HG03575 (cell line): ENCODE data around the gene RNU6-9.
"Not testable (repeated sequence)": the region's sequence is repeated elsewhere in the genome, so short reads cannot be mapped to it uniquely, and the experiment has no call there.

Experiments used
- ATAC-seq: cut with Tn5 transposase; IDR thresholded peaks from one replicate; pipeline ENCODE4 v1.9.1; 2021; ENCODE audit not compliant: unreplicated experiment, insufficient number of reproducible peaks, low FRiP score; ENCODE audit errors: extremely low read depth

RNU6-9 gene

DNA sequence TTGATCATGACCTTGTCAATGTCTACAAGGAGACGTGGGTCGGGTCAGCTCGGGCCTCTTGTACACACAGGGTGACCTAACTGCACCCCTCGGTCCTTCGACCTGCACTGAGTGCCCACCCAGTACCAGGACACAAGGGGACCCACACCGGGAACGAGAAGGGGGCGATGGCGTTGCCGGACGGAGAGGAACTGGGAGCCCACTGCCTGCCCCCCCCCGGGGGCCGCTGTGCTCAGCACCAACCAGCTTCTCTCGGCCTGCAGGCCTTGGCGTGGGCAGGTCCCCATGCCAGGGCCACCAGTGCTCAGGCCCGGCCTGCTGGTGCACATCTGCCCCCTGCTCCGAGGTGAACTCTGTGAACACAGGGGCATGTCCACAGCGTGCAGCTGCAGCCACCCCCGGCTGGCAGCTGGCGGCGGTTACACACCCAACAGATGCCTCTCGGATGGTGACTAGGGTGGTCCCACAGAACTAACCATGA is 19.7 kb upstream of the RNU6-9 start:
- no peak for ATAC-seq

GRCh38 chr19:875265-875879 is 17.9 kb upstream of the RNU6-9 start:
- no peak for ATAC-seq

DNA sequence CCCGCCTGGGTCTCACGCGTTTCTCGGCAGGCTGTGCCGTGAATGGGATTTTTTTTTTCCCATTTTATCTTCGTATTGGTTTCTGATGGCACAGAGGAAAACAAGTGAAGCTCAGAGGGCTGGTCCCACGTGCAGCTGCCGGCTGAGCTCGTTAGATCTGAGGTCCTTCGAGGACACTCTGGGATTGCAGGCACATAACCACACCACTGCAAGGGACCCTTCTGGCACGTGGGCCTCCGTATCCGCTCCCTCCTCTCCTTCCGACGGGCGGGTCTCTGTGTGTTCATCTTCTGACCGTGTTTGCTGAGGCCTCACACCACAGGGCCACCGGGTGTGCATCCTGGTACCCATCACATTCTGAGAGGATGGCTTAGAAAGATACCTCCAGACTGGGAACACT is 17.2 kb upstream of the RNU6-9 start:
- ATAC-seq, result no peak

GRCh38 chr19:876780-877314 is 16.4 kb upstream of the RNU6-9 start:
- no peak for ATAC-seq

- ATAC-seq, result not testable (repeated sequence)
Measured at GRCh38 chr19:877992-878660, 15.2 kb upstream of the RNU6-9 start.

GRCh38 chr19:878751-879561 is 14.3 kb upstream of the RNU6-9 start:
- not testable (repeated sequence) for ATAC-seq

DNA sequence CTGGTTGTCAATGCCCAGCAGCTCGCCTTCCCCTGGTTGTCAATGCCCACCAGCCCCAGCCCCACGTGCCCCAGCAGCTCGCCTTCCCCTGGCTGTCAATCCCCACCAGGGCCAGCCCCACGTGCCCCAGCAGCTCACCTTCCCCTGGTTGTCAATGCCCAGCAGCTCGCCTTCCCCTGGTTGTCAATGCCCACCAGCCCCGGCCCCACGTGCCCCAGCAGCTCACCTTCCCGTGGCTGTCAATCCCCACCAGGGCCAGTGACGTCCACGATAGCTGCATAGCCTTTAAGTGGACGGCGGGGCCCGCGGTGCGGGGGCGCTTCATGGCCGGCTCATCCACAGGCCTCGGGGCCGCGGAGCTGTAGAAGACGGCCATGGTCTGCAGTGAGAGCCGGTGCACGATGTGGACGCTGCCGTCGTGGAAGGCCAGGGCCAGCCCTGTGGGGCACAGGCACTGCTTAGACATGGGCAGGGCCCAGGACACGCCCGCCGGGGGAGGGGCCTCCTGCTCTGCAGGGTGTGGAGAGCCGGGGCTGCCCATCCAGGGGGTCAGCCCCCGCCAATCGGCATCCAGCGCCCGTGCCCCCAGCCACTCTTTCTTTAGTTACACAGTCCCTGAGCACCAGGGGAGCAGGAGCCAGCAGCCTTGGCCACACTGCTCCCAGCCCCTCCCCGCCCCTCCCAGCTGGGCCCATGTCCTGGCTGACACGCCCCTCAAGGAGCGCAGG is 13.4 kb upstream of the RNU6-9 start:
- no peak for ATAC-seq

DNA sequence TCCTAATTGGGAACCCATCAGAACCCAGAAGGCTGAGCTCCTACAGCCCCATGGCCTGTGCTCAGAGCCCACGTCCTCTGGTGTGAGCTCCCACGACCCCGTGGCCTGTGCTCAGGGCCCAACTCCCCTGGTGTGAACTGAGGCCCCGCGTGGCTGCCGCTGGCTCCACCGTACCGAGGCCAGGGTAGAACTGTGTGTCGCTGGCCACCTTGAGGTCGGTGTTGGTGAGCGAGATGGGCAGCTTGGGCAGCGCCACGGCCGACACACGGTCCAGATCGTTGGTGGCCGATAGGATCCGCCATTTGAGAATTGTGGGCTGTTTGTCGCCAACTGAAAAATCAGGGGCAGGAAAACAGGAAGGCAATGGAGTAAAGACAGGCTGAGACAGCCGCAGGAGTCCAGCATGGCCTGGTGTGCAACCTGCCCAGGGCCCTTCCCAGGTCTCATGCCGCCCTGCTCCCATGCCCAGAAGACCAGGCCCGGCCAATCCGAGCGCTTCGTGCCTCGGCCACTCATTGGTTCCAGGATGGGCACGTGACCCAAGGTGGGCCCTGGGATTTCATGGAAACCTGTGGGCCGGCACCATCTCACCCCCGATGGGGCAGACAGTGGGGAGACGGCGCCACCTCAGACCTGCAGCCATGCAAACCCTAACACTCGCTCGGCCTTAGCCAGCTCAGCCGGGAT is 11.8 kb upstream of the RNU6-9 start:
- no peak for ATAC-seq

GRCh38 chr19:882871-883497 is 10.3 kb upstream of the RNU6-9 start:
- ATAC-seq, result no peak

DNA sequence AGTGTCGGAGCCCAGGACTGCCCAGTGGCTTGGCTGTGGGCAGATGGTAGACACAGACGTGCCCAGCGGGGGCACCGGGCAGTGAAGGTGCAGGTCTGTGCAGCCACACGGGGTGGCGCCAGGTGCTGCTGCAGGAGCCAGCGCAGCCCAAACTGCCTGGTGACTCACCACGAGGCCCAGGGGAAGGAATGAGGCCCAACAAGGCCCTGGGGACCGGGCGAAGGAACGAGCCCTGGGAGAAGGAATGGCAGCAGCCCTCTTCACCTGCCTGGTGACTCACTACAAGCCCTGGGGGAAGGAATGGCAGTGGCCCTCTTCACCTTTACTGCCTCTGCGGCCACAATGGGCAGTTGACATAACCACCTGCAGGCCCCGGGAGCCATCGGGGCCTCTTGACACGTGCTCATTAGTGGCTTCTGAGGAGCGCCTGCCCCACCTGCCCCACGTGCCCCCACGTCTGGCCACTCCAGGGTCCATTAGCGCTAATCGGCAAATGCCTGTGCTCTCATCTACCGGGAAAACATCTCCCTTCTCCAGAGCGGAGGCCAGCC is 9.5 kb upstream of the RNU6-9 start:
- no peak for ATAC-seq

DNA sequence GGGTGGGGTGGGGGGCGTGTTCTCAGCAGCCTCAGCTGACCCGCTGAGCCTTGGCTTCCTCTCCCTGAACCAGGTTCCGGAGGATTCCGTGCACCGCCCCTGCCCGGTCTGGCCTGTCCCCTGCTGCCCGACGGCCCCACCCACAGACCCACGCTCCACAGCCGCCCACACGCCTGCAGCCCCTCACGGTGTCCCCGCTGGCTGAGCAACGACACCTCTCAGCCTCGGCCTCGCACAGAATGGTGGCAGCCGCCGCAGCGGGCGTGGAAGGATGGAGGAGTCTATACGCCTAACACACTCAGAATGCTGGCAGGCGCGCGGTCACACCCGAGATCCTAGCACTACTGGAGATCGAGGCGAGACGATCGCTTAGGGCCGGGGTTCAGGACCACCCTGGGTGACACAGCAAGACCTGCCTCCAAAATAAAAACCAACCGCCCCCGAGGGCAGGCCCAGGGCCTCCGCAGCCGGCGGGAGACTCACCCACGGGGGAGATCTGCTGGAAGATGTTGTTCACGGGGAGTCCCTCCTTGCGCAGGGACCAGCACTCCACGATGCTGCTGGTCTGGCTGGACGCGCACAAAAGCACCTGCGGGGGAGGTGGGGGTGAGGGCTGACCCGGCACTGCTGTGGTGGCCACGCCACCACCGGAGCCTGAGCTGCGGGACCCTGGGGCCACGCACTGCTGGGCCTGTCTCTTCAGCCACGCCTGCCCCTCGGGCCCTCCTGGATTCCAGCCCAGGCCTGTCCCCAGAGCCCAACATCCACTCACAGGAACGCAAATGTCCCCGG is 8.7 kb upstream of the RNU6-9 start:
- no peak for ATAC-seq

GRCh38 chr19:885536-886224 is 7.6 kb upstream of the RNU6-9 start:
- ATAC-seq, result no peak

- no peak for ATAC-seq
Measured at GRCh38 chr19:887072-887471, 6.2 kb upstream of the RNU6-9 start.

GRCh38 chr19:887599-887998 is 5.7 kb upstream of the RNU6-9 start:
- no peak for ATAC-seq

DNA sequence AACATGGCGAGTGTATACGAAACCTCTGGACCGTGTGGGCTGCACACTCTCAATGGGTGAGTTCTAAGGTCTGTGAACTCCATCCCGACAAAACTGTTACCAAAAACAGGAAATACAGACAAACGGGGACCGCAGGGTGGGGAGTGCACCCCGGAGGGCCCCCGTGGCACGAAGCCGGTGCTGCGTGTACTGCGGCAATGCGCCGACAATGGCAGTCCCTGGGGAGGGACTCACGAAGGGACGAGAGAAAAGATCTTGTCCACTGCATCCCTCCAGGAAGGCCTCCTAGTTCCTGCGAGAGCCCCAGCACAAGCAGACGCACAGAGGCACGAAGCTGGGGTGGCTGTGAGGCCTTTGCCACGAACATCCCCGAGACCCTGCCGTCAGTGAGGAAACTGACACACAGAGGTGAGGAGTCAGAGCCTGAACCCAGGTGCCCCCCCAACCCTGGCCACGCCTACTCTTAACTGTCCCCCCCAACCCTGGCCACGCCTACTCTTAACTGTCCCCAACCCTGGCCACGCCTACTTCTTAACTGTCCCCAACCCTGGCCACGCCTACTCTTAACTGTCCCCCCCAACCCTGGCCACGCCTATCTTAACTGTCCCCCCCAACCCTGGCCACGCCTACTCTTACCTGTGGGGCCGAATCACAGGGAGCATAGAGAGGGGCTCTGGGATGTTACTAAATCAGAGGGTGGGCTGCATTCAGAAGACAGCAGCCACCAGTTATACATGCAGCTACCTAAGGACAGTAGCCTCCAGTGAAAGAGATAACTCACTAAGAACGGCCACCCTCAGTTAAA is 4.5 kb upstream of the RNU6-9 start:
- no peak for ATAC-seq
